ENCODE data around the gene ROBO1. TPM values are rescaled to one million over a fixed set of nuclear protein-coding genes. Genes with fewer than 3 reads are reported as not detected.

The ROBO1 gene
- total RNA-seq, 4 donors from 2014 or later, result 8.6 to 26.3 (median 16.6) TPM

GRCh38 chr3:78867409-78868372 lies 900.1 kb downstream of the ROBO1 start:
- Histone ChIP-seq H3K4me1 (no peaks in the 10 kb centered on the region), H3K9me3 (no peaks in the 10 kb centered on the region), H3K4me3 (replicated peaks in 1 of 3) (no peak overlapping the region), H3K27ac (no peak overlapping the region), H3K27me3 (no peaks in the 10 kb centered on the region), H3K36me3 (no peaks in the 10 kb centered on the region)
- intact Hi-C loops (cut with DNase I), result no loop called here
- 57 to 69% methylated on average over 7 of the region's 7 CpGs for WGBS, 2 donors
- TF ChIP-seq CTCF (IDR thresholded peaks at IDR 0.05), result no peak
- TF ChIP-seq POLR2A (IDR thresholded peaks at IDR 0.05), result no peak
- no peak for DNase-seq

- H3K9me3 ChIP-seq, result no peaks in the 10 kb centered on the region
Observed at GRCh38 chr3:78863306-78864203, 904.2 kb downstream of the ROBO1 start.

GRCh38 chr3:78861156-78861555 lies 906.6 kb downstream of the ROBO1 start:
- H3K27me3 ChIP-seq, result no peaks in the 10 kb centered on the region
- intact Hi-C loops (cut with DNase I), result no loop called here
- no peak for DNase-seq
- no peaks in the 10 kb centered on the region for H3K36me3 ChIP-seq
- no peaks in the 10 kb centered on the region for H3K4me1 ChIP-seq
- H3K27ac ChIP-seq, result no peak overlapping the region
- H3K9me3 ChIP-seq, result no peaks in the 10 kb centered on the region
- no peak overlapping the region for H3K4me3 ChIP-seq (replicated peaks in 1 of 3)
- 95% methylated on average over 4 of the region's 4 CpGs for WGBS, 2 donors
- TF ChIP-seq POLR2A (IDR thresholded peaks at IDR 0.05) (no peak), CTCF (IDR thresholded peaks at IDR 0.05) (no peak)

More at GRCh38 chr3:78863306-78864203, 904.2 kb downstream of the ROBO1 start:
- Histone ChIP-seq H3K4me1 (no peaks in the 10 kb centered on the region), H3K27me3 (no peaks in the 10 kb centered on the region), H3K27ac (no peak overlapping the region), H3K36me3 (no peaks in the 10 kb centered on the region), H3K4me3 (replicated peaks in 1 of 3) (no peak overlapping the region)
- intact Hi-C loops (cut with DNase I), result no loop called here
- TF ChIP-seq POLR2A (IDR thresholded peaks at IDR 0.05) (no peak), CTCF (IDR thresholded peaks at IDR 0.05) (no peak)
- 79% methylated on average over 5 of the region's 5 CpGs for WGBS, 2 donors
- DNase-seq, result no peak

DNA sequence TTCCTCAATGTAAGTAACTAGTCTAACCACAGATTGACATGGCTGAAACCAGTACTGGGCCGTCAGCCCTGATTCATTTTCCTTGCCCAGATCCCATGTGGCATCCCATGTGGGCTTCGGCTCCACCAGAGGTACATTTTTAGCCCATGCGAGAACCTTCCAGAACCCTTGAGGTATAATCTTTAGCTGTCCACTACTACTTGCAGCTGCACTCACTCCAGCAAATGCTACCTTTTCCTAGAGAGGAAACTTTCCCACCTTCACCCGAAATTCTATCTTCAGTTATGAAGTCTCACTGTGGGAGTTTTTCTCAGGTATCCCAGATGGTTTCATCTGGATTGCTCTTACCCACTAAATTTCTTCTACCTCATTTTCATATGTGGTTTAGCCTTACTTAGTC lies 907.2 kb downstream of the ROBO1 start:
- Histone ChIP-seq H3K4me3 (replicated peaks in 1 of 3) (no peak overlapping the region), H3K4me1 (no peaks in the 10 kb centered on the region), H3K36me3 (no peaks in the 10 kb centered on the region), H3K9me3 (no peaks in the 10 kb centered on the region), H3K27ac (no peak overlapping the region), H3K27me3 (no peaks in the 10 kb centered on the region)
- no peak for DNase-seq
- intact Hi-C loops (cut with DNase I), result no loop called here
- TF ChIP-seq CTCF (IDR thresholded peaks at IDR 0.05) (no peak), POLR2A (IDR thresholded peaks at IDR 0.05) (no peak)
- 89 to 96% methylated on average over 4 of the region's 4 CpGs for WGBS, 2 donors

Measured in thyroid gland (tissue), 4 donors.